Endodermal cell (in vitro differentiated cells): ENCODE measurements around the gene RELL1. TPM values are rescaled to one million over a fixed set of nuclear protein-coding genes. Genes with fewer than 3 reads are reported as not detected.

Experiments used
- DNase-seq: peaks from one replicate; pipeline ENCODE4 v3.0.0-alpha.2; 2017
- H3K27ac ChIP-seq: 2 replicates; pipeline ENCODE4 v1.5.1; 2013; ENCODE audit warnings: mild to moderate bottlenecking, low read depth, low read length, moderate library complexity
- H3K27me3 ChIP-seq: 2 replicates; pipeline ENCODE4 v1.6.1; 2013; ENCODE audit warnings: mild to moderate bottlenecking, low read length, moderate library complexity; ENCODE audit not compliant: insufficient read depth, control insufficient read depth, poor library complexity, severe bottlenecking
- H3K36me3 ChIP-seq: 2 replicates; pipeline ENCODE4 v1.7.0; 2013; ENCODE audit warnings: mild to moderate bottlenecking, low read length, moderate library complexity; ENCODE audit not compliant: control insufficient read depth, insufficient read depth
- H3K4me1 ChIP-seq: one replicate; pipeline ENCODE4 v1.7.0; 2013; ENCODE audit warnings: low read length; ENCODE audit not compliant: control insufficient read depth, insufficient read depth
- H3K4me3 ChIP-seq: 2 replicates; pipeline ENCODE4 v1.5.1; 2013; ENCODE audit warnings: mild to moderate bottlenecking, low read length, moderate library complexity
- H3K9ac ChIP-seq: 2 replicates; pipeline ENCODE4 v1.6.1; 2013; ENCODE audit warnings: mild to moderate bottlenecking, low read length, moderate library complexity; ENCODE audit not compliant: poor library complexity, severe bottlenecking; ENCODE audit errors: extremely low read depth
- H3K9me3 ChIP-seq: 2 replicates; pipeline ENCODE4 v1.6.1; 2013; ENCODE audit warnings: mild to moderate bottlenecking, low read length, moderate library complexity; ENCODE audit not compliant: control insufficient read depth
- H3K27ac Mint-ChIP-seq: 2 replicates; pipeline ENCODE4 v1.8.0; 2020; ENCODE audit warnings: mixed read lengths
- H3K27me3 Mint-ChIP-seq: 2 replicates; pipeline ENCODE4 v1.8.0; 2021; ENCODE audit warnings: mild to moderate bottlenecking, mixed read lengths; ENCODE audit not compliant: insufficient read depth
- H3K36me3 Mint-ChIP-seq: 2 replicates; pipeline ENCODE4 v1.8.0; 2020; ENCODE audit warnings: low read depth, mixed read lengths
- H3K4me1 Mint-ChIP-seq: 2 replicates; pipeline ENCODE4 v1.8.0; 2020; ENCODE audit warnings: mixed read lengths
- H3K4me3 Mint-ChIP-seq: 2 replicates; pipeline ENCODE4 v1.8.0; 2020; ENCODE audit warnings: mild to moderate bottlenecking, moderate library complexity, mixed read lengths
- H3K9me3 Mint-ChIP-seq: 2 replicates; pipeline ENCODE4 v1.8.0; 2020; ENCODE audit warnings: mild to moderate bottlenecking, mixed read lengths
- CTCF ChIP-seq: fragments of 200-600 bp; sonication (generic); conservative IDR thresholded peaks from 2 replicates; pipeline ENCODE4 v1.5.0; 2021; ENCODE audit warnings: antibody characterized with exemption, mild to moderate bottlenecking
- WGBS, 2 experiments: methylation state at CpG; one replicate each; pipeline versions ENCODE4 v1.1.5 to v1.1.7; 2013; ENCODE audit warnings: missing lambda C conversion rate in 2 of 2, mixed read lengths in 1 of 2; ENCODE audit not compliant: insufficient coverage in 1 of 2, insufficient read length in 1 of 2; 5-methylcytosine and 5-hydroxymethylcytosine counted together
- total RNA-seq, 2 donors: library from RNA; stranded (reverse); fragmentation: NEBNext Ultra II Directional in 1 of 2; extraction: Animal tissue kit (Norgen Biotek cat#: 25700) in 1 of 2; gene quantifications; 2 replicates in 1 of 2; 3 replicates in 1 of 2; pipeline ENCODE4 v1.2.1, GENCODE V29; 2021

RELL1 gene
- total RNA-seq, 2 donors from 2014 or later, result 12.1 to 12.3 TPM

- 92 to 100% methylated on average over 2 to 4 of the region's 4 CpGs for WGBS, 2 experiments
- no peak for DNase-seq
- Mint-ChIP-seq H3K9me3 (peaks cover 27% of the 10 kb centered on the region), H3K4me1 (peaks cover 40% of the 10 kb centered on the region), H3K27ac (no peak overlapping the region), H3K4me3 (no peak overlapping the region), H3K36me3 (peaks cover 12% of the 10 kb centered on the region), H3K27me3 (peaks cover 2% of the 10 kb centered on the region)
- Histone ChIP-seq H3K9ac (no peak overlapping the region), H3K9me3 (peaks cover 32% of the 10 kb centered on the region), H3K27ac (no peak overlapping the region), H3K4me3 (peak overlapping the region; percentile 42), H3K4me1 (peaks cover 16% of the 10 kb centered on the region), H3K27me3 (no peaks in the 10 kb centered on the region), H3K36me3 (peaks cover 5% of the 10 kb centered on the region)
- no peak for TF ChIP-seq CTCF
Measured at GRCh38 chr4:37656649-37657048, 29.5 kb downstream of the RELL1 start.

- no peak overlapping the region for H3K27ac ChIP-seq
- H3K36me3 Mint-ChIP-seq, result peaks cover 12% of the 10 kb centered on the region
- peaks cover 32% of the 10 kb centered on the region for H3K9me3 ChIP-seq
- H3K4me1 ChIP-seq, result peaks cover 7% of the 10 kb centered on the region
- H3K4me1 Mint-ChIP-seq, result peaks cover 22% of the 10 kb centered on the region
- H3K4me3 Mint-ChIP-seq, result no peak overlapping the region
- no peak overlapping the region for H3K9ac ChIP-seq
- H3K36me3 ChIP-seq, result peaks cover 5% of the 10 kb centered on the region
- H3K27me3 Mint-ChIP-seq, result peaks cover 2% of the 10 kb centered on the region
- H3K27me3 ChIP-seq, result no peaks in the 10 kb centered on the region
- no peak for TF ChIP-seq CTCF
- DNase-seq, result peak; percentile 72
- H3K9me3 Mint-ChIP-seq, result peaks cover 27% of the 10 kb centered on the region
- 67 to 100% methylated on average over 1 of the region's 1 CpG for WGBS, 2 experiments
- H3K27ac Mint-ChIP-seq, result no peak overlapping the region
- no peak overlapping the region for H3K4me3 ChIP-seq
Measured at GRCh38 chr4:37653601-37654000, 32.6 kb downstream of the RELL1 start.

- Mint-ChIP-seq H3K9me3 (peaks cover 24% of the 10 kb centered on the region), H3K4me1 (peaks cover 28% of the 10 kb centered on the region), H3K4me3 (no peak overlapping the region), H3K27ac (no peak overlapping the region), H3K36me3 (peaks cover 12% of the 10 kb centered on the region), H3K27me3 (peaks cover 2% of the 10 kb centered on the region)
- TF ChIP-seq CTCF, result no peak
- no peak for DNase-seq
- Histone ChIP-seq H3K9me3 (peaks cover 29% of the 10 kb centered on the region), H3K27ac (no peak overlapping the region), H3K36me3 (peaks cover 4% of the 10 kb centered on the region), H3K9ac (no peak overlapping the region), H3K4me3 (no peak overlapping the region), H3K27me3 (no peaks in the 10 kb centered on the region), H3K4me1 (peaks cover 7% of the 10 kb centered on the region)
- WGBS, 2 experiments, result 91 to 94% methylated on average over 2 to 4 of the region's 4 CpGs
Measured at GRCh38 chr4:37652747-37653527, 33.2 kb downstream of the RELL1 start.
